Measurements from ENCODE around the gene CACNB2.

CACNB2 gene

DNA sequence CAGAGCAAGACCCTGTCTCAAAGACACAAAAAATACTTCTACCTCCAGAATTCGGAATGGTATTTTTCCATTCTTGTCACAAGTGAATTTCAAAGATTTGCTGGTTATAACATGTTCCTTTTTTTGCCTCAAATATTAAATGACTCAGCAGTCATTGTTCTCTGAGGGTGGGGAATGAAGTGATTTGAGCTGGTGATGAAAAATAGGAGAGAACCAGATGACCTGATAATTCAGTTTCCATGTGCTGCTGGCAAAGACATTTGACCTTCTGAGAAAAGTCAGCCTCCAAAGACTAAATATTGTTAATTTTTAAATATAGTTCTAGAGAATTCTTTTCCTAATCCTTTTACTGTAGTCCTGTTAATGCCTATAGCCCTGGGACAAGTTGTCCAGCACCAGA lies 78.9 kb downstream of the CACNB2 start:
- Histone ChIP-seq H3K27ac (ENCODE audit: low read length, poor library complexity, severe bottlenecking) (no peak overlapping the region), H3K4me1 (ENCODE audit: control insufficient read depth, insufficient read depth, low read depth, low read length) (no peaks in the 10 kb centered on the region), H2BK12ac (ENCODE audit: low read length in 2 of 2) (no peak overlapping the region), H3K79me1 (replicated peaks; ENCODE audit: low read length, poor library complexity, severe bottlenecking) (no peaks in the 10 kb centered on the region), H3K4me2 (ENCODE audit: low read length, poor library complexity, severe bottlenecking) (no peak overlapping the region), H2AK5ac (ENCODE audit: low read length, severe bottlenecking) (no peak overlapping the region), H3K36me3 (ENCODE audit: control insufficient read depth in 1 of 2, insufficient read depth in 2 of 2, low read depth in 1 of 2, low read length in 2 of 2) (no peaks in the 10 kb centered on the region), H3K4ac (ENCODE audit: low read depth in 1 of 2, low read length in 2 of 2) (no peak overlapping the region), H3K4me3 (ENCODE audit: insufficient read depth in 1 of 2, low read depth in 1 of 2, low read length in 2 of 2) (no peak overlapping the region), H2AFZ (ENCODE audit: low read depth, low read length) (no peak overlapping the region), H3K9ac (ENCODE audit: low read length) (no peak overlapping the region), H3K14ac (ENCODE audit: low read length in 2 of 2) (no peak overlapping the region), H2BK120ac (ENCODE audit: low read depth, low read length) (no peak overlapping the region), H3K18ac (ENCODE audit: low read depth in 1 of 2, low read length in 2 of 2) (no peak overlapping the region), H4K8ac (ENCODE audit: low read length) (no peak overlapping the region), H2BK15ac (ENCODE audit: low read depth, poor library complexity, severe bottlenecking) (no peak overlapping the region), H3K23ac (ENCODE audit: low read length in 2 of 2) (no peak overlapping the region), H4K91ac (ENCODE audit: low read length) (no peak overlapping the region), H3K9me3 (ENCODE audit: control insufficient read depth, low read length) (no peaks in the 10 kb centered on the region), H3K27me3 (ENCODE audit: control insufficient read depth in 1 of 2, insufficient read depth in 1 of 2, low read length in 2 of 2) (no peaks in the 10 kb centered on the region), H2BK5ac (ENCODE audit: low read depth, low read length, poor library complexity, severe bottlenecking) (no peak overlapping the region)
- no peak for DNase-seq
- 80% methylated on average over 1 of the region's 1 CpG for WGBS

DNA sequence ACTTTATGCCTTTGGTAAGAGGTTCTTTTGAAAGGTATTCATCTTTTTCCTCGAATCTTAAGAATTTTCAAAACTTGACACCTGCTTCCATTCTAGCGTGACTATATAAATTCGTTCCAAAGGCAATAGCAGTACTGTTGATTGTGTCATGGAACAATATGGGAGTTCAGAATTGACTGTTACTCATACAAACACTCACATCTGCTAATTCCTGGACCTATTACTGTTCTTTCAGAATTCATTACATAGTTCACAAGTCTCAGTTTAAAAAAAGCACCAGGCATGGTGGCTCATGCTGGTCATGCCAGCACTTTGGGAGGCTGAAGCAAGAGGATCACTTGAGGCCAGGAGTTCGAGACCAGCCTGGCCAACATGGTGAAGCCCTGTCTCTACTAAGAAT lies 80.9 kb downstream of the CACNB2 start:
- H3K4me1 ChIP-seq (ENCODE audit: control insufficient read depth, insufficient read depth, low read depth, low read length), result no peaks in the 10 kb centered on the region

DNA sequence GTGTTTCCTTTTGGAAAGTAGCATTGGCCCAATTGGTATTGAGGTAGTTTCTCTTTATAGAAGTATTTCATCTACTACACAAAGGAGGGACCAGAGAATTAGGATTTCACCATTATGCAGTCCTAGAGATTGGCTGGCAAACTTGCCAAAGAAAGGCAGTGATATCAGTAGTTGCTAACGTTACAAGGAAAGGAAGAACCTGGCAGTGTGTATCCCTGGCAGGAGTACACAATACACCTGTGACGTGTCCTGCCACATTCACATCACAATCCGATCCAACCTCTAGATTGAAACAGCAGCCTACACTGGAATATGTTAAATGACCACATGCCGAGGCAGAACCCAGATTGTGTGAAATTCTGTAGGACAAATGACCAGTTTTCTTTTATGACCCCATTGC lies 81.7 kb downstream of the CACNB2 start:
- no peak overlapping the region for H3K4me3 ChIP-seq (ENCODE audit: insufficient read depth in 1 of 2, low read depth in 1 of 2, low read length in 2 of 2)
- no peak for DNase-seq
- H2AK5ac ChIP-seq (ENCODE audit: low read length, severe bottlenecking), result no peak overlapping the region
- no peak overlapping the region for H3K4ac ChIP-seq (ENCODE audit: low read depth in 1 of 2, low read length in 2 of 2)
- no peak overlapping the region for H3K18ac ChIP-seq (ENCODE audit: low read depth in 1 of 2, low read length in 2 of 2)
- H3K14ac ChIP-seq (ENCODE audit: low read length in 2 of 2), result no peak overlapping the region
- H3K23ac ChIP-seq (ENCODE audit: low read length in 2 of 2), result no peak overlapping the region
- no peaks in the 10 kb centered on the region for H3K4me1 ChIP-seq (ENCODE audit: control insufficient read depth, insufficient read depth, low read depth, low read length)
- no peak overlapping the region for H2BK12ac ChIP-seq (ENCODE audit: low read length in 2 of 2)
- no peaks in the 10 kb centered on the region for H3K79me1 ChIP-seq (replicated peaks; ENCODE audit: low read length, poor library complexity, severe bottlenecking)
- no peak overlapping the region for H2BK120ac ChIP-seq (ENCODE audit: low read depth, low read length)
- no peak overlapping the region for H3K9ac ChIP-seq (ENCODE audit: low read length)
- H3K9me3 ChIP-seq (ENCODE audit: control insufficient read depth, low read length), result no peaks in the 10 kb centered on the region
- H4K8ac ChIP-seq (ENCODE audit: low read length), result no peak overlapping the region
- H3K36me3 ChIP-seq (ENCODE audit: control insufficient read depth in 1 of 2, insufficient read depth in 2 of 2, low read depth in 1 of 2, low read length in 2 of 2), result no peaks in the 10 kb centered on the region
- H2BK5ac ChIP-seq (ENCODE audit: low read depth, low read length, poor library complexity, severe bottlenecking), result no peak overlapping the region
- no peak overlapping the region for H2BK15ac ChIP-seq (ENCODE audit: low read depth, poor library complexity, severe bottlenecking)
- no peak overlapping the region for H2AFZ ChIP-seq (ENCODE audit: low read depth, low read length)
- no peak overlapping the region for H3K27ac ChIP-seq (ENCODE audit: low read length, poor library complexity, severe bottlenecking)
- H4K91ac ChIP-seq (ENCODE audit: low read length), result no peak overlapping the region
- H3K4me2 ChIP-seq (ENCODE audit: low read length, poor library complexity, severe bottlenecking), result no peak overlapping the region
- 93% methylated on average over 2 of the region's 4 CpGs for WGBS
- no peaks in the 10 kb centered on the region for H3K27me3 ChIP-seq (ENCODE audit: control insufficient read depth in 1 of 2, insufficient read depth in 1 of 2, low read length in 2 of 2)

More for the DNA sequence above, 80.9 kb downstream of the CACNB2 start:
- H4K8ac ChIP-seq (ENCODE audit: low read length), result no peak overlapping the region
- H3K79me1 ChIP-seq (replicated peaks; ENCODE audit: low read length, poor library complexity, severe bottlenecking), result no peaks in the 10 kb centered on the region
- H3K23ac ChIP-seq (ENCODE audit: low read length in 2 of 2), result no peak overlapping the region
- H3K14ac ChIP-seq (ENCODE audit: low read length in 2 of 2), result no peak overlapping the region
- no peak overlapping the region for H2BK12ac ChIP-seq (ENCODE audit: low read length in 2 of 2)
- no peak overlapping the region for H2BK5ac ChIP-seq (ENCODE audit: low read depth, low read length, poor library complexity, severe bottlenecking)
- no peak overlapping the region for H2AFZ ChIP-seq (ENCODE audit: low read depth, low read length)
- no peaks in the 10 kb centered on the region for H3K27me3 ChIP-seq (ENCODE audit: control insufficient read depth in 1 of 2, insufficient read depth in 1 of 2, low read length in 2 of 2)
- no peak overlapping the region for H2BK15ac ChIP-seq (ENCODE audit: low read depth, poor library complexity, severe bottlenecking)
- no peak for DNase-seq
- 87% methylated on average over 1 of the region's 4 CpGs for WGBS
- H3K4me2 ChIP-seq (ENCODE audit: low read length, poor library complexity, severe bottlenecking), result no peak overlapping the region
- no peaks in the 10 kb centered on the region for H3K9me3 ChIP-seq (ENCODE audit: control insufficient read depth, low read length)
- H2BK120ac ChIP-seq (ENCODE audit: low read depth, low read length), result no peak overlapping the region
- no peak overlapping the region for H2AK5ac ChIP-seq (ENCODE audit: low read length, severe bottlenecking)
- no peak overlapping the region for H3K27ac ChIP-seq (ENCODE audit: low read length, poor library complexity, severe bottlenecking)
- H3K4me3 ChIP-seq (ENCODE audit: insufficient read depth in 1 of 2, low read depth in 1 of 2, low read length in 2 of 2), result no peak overlapping the region
- no peak overlapping the region for H3K9ac ChIP-seq (ENCODE audit: low read length)
- no peak overlapping the region for H3K4ac ChIP-seq (ENCODE audit: low read depth in 1 of 2, low read length in 2 of 2)
- no peak overlapping the region for H4K91ac ChIP-seq (ENCODE audit: low read length)
- no peak overlapping the region for H3K18ac ChIP-seq (ENCODE audit: low read depth in 1 of 2, low read length in 2 of 2)
- H3K36me3 ChIP-seq (ENCODE audit: control insufficient read depth in 1 of 2, insufficient read depth in 2 of 2, low read depth in 1 of 2, low read length in 2 of 2), result no peaks in the 10 kb centered on the region

DNA sequence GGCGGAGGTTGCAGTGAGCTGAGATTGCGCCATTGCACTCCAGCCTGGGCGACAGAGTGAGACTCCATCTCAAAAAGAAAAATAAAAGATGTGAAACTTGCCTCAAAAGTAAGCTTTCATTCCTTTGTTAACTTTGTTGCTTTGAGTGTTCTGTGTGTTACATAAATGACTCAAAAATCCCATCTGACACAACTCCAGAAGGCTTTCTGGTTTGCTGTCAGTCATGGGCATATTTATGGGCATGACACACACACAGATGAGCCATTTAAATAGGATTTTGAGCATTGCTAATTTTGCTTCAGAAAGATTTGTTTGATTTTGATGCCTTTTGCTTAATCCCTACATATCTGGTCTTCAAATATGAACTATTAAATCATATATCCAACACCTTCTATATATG lies 82.6 kb downstream of the CACNB2 start:
- Histone ChIP-seq H2BK15ac (ENCODE audit: low read depth, poor library complexity, severe bottlenecking) (no peak overlapping the region), H4K91ac (ENCODE audit: low read length) (no peak overlapping the region), H3K9me3 (ENCODE audit: control insufficient read depth, low read length) (no peaks in the 10 kb centered on the region), H3K4me3 (ENCODE audit: insufficient read depth in 1 of 2, low read depth in 1 of 2, low read length in 2 of 2) (no peak overlapping the region), H3K36me3 (ENCODE audit: control insufficient read depth in 1 of 2, insufficient read depth in 2 of 2, low read depth in 1 of 2, low read length in 2 of 2) (no peaks in the 10 kb centered on the region), H2BK5ac (ENCODE audit: low read depth, low read length, poor library complexity, severe bottlenecking) (no peak overlapping the region), H3K4ac (ENCODE audit: low read depth in 1 of 2, low read length in 2 of 2) (no peak overlapping the region), H3K14ac (ENCODE audit: low read length in 2 of 2) (no peak overlapping the region), H3K4me1 (ENCODE audit: control insufficient read depth, insufficient read depth, low read depth, low read length) (no peaks in the 10 kb centered on the region), H2AFZ (ENCODE audit: low read depth, low read length) (no peak overlapping the region), H3K4me2 (ENCODE audit: low read length, poor library complexity, severe bottlenecking) (no peak overlapping the region), H3K9ac (ENCODE audit: low read length) (no peak overlapping the region), H3K27me3 (ENCODE audit: control insufficient read depth in 1 of 2, insufficient read depth in 1 of 2, low read length in 2 of 2) (no peaks in the 10 kb centered on the region), H4K8ac (ENCODE audit: low read length) (no peak overlapping the region), H2BK12ac (ENCODE audit: low read length in 2 of 2) (no peak overlapping the region), H3K18ac (ENCODE audit: low read depth in 1 of 2, low read length in 2 of 2) (no peak overlapping the region), H3K23ac (ENCODE audit: low read length in 2 of 2) (no peak overlapping the region), H2BK120ac (ENCODE audit: low read depth, low read length) (no peak overlapping the region), H3K79me1 (replicated peaks; ENCODE audit: low read length, poor library complexity, severe bottlenecking) (no peaks in the 10 kb centered on the region), H2AK5ac (ENCODE audit: low read length, severe bottlenecking) (no peak overlapping the region), H3K27ac (ENCODE audit: low read length, poor library complexity, severe bottlenecking) (no peak overlapping the region)
- 88% methylated on average over 1 of the region's 3 CpGs for WGBS
- no peak for DNase-seq

Measured in mesenchymal stem cell (in vitro differentiated cells and primary cell).